OCI-LY1 (cell line): ENCODE results near the gene PTCH1.

Experiments used
- H2AFZ ChIP-seq: fragments of 200-600 bp; sonication (generic), shearing (Covaris generic); 2 replicates; pipeline ENCODE4 v1.6.0; 2014; ENCODE audit warnings: antibody characterized with exemption, mild to moderate bottlenecking, low read length
- H3F3A ChIP-seq: fragments of 200-600 bp; sonication (generic), shearing (Covaris generic); 2 replicates; pipeline ENCODE4 v1.6.0; 2014; ENCODE audit warnings: mild to moderate bottlenecking, antibody characterized with exemption, low read length, moderate library complexity; ENCODE audit not compliant: insufficient read depth
- H3K27ac ChIP-seq: fragments of 200-600 bp; sonication (generic); 2 replicates; pipeline ENCODE4 v1.5.1; 2014; ENCODE audit warnings: low read length, mixed run types, mild to moderate bottlenecking, low read depth; ENCODE audit not compliant: poor library complexity, severe bottlenecking
- H3K27me3 ChIP-seq: fragments of 200-600 bp; sonication (generic); 2 replicates; pipeline ENCODE4 v1.6.0; 2014; ENCODE audit warnings: antibody characterized with exemption, mild to moderate bottlenecking, low read length, moderate library complexity; ENCODE audit not compliant: insufficient read depth
- H3K36me3 ChIP-seq: fragments of 200-600 bp; sonication (generic); 2 replicates; pipeline ENCODE4 v1.6.1; 2014; ENCODE audit warnings: mild to moderate bottlenecking, antibody characterized with exemption, low read length, moderate library complexity, mixed read lengths; ENCODE audit not compliant: insufficient read depth
- H3K4me1 ChIP-seq: fragments of 200-600 bp; sonication (generic); 2 replicates; pipeline ENCODE4 v1.5.1; 2014; ENCODE audit warnings: mild to moderate bottlenecking, low read length, moderate library complexity; ENCODE audit not compliant: insufficient read depth, severe bottlenecking
- H3K4me2 ChIP-seq: fragments of 200-600 bp; sonication (generic), shearing (Covaris generic); 2 replicates; pipeline ENCODE4 v1.6.1; 2014; ENCODE audit warnings: low read length
- H3K4me3 ChIP-seq: fragments of 200-600 bp; sonication (generic); 2 replicates; pipeline ENCODE4 v1.5.1; 2014; ENCODE audit warnings: low read length, low read depth, mild to moderate bottlenecking, mixed read lengths; ENCODE audit not compliant: poor library complexity, severe bottlenecking
- H3K79me2 ChIP-seq: fragments of 200-600 bp; shearing (Covaris generic); 2 replicates; pipeline ENCODE4 v1.6.1; 2016; ENCODE audit warnings: mixed run types, low read length, mixed read lengths; ENCODE audit not compliant: insufficient read depth
- H3K9ac ChIP-seq: fragments of 200-600 bp; sonication (generic), shearing (Covaris generic); 2 replicates; pipeline ENCODE4 v1.6.1; 2014; ENCODE audit warnings: mild to moderate bottlenecking, low read length, mixed read lengths
- H3K9me2 ChIP-seq: fragments of 200-600 bp; sonication (generic), shearing (Covaris generic); 2 replicates; pipeline ENCODE4 v1.6.1; 2014; ENCODE audit warnings: low read depth, mild to moderate bottlenecking, low read length, mixed read lengths
- H3K9me3 ChIP-seq: fragments of 200-600 bp; shearing (Covaris generic); 2 replicates; pipeline ENCODE4 v1.6.1; 2014; ENCODE audit warnings: low read length, mixed read lengths
- H4K20me1 ChIP-seq: fragments of 200-600 bp; sonication (generic), shearing (Covaris generic); 2 replicates; pipeline ENCODE4 v1.6.0; 2016; ENCODE audit warnings: mild to moderate bottlenecking, low read length; ENCODE audit not compliant: insufficient read depth
- CTCF ChIP-seq: fragments of 200-600 bp; sonication (generic), shearing (Covaris generic); IDR thresholded peaks from 2 replicates; pipeline ENCODE4 v1.5.1; 2017; ENCODE audit warnings: mild to moderate bottlenecking, antibody characterized with exemption, low read length, moderate library complexity, mixed read lengths
- EZH2 ChIP-seq: fragments of 200-600 bp; sonication (generic), shearing (Covaris generic); IDR thresholded peaks from 2 replicates; pipeline ENCODE4 v1.8.0; 2017; ENCODE audit warnings: borderline replicate concordance, mixed run types, mild to moderate bottlenecking, antibody characterized with exemption, low read length, moderate library complexity, mixed read lengths

PTCH1 gene

DNA sequence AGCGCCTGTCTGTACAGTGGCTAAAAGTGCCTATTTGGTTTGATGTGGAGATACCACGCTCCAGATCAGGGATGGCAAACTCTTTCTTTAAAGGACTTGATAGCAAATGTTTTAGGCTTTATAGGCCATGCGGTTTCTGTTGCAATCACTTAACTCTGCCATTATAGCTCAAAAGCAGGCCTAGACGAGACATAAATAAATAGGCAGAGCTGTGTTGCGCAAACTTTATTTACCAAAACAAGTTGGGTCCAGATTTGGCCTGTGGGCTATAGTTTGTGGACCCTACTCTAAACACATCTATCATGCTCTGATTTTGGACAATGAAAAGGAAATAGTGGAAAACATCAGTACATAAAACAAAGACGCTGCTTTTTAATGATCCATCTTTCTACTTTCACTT is 79.2 kb downstream of the PTCH1 start:
- TF ChIP-seq EZH2, result no peak
- Histone ChIP-seq H3K79me2 (no peaks in the 10 kb centered on the region), H2AFZ (no peak overlapping the region), H3K4me2 (no peak overlapping the region), H3K9me3 (no peaks in the 10 kb centered on the region), H3K9me2 (no peaks in the 10 kb centered on the region), H4K20me1 (no peaks in the 10 kb centered on the region), H3K4me1 (peaks cover 38% of the 10 kb centered on the region), H3K36me3 (peaks cover 7% of the 10 kb centered on the region; the same call in 1 of the 2 replicates), H3K9ac (no peak overlapping the region), H3K4me3 (no peak overlapping the region), H3K27me3 (no peaks in the 10 kb centered on the region), H3F3A (no peaks in the 10 kb centered on the region), H3K27ac (no peak overlapping the region)

GRCh38 chr9:95436416-95436815 is 80.4 kb downstream of the PTCH1 start:
- Histone ChIP-seq H3K4me3 (no peak overlapping the region), H4K20me1 (no peaks in the 10 kb centered on the region), H3K36me3 (no peaks in the 10 kb centered on the region), H3K27ac (no peak overlapping the region), H3K9me2 (no peaks in the 10 kb centered on the region), H3K9me3 (no peaks in the 10 kb centered on the region), H3K9ac (no peak overlapping the region), H3K4me2 (no peak overlapping the region), H3F3A (no peaks in the 10 kb centered on the region), H3K79me2 (no peaks in the 10 kb centered on the region), H2AFZ (no peak overlapping the region), H3K27me3 (no peaks in the 10 kb centered on the region), H3K4me1 (peaks cover 26% of the 10 kb centered on the region)
- TF ChIP-seq CTCF, result no peak
- TF ChIP-seq EZH2, result no peak

GRCh38 chr9:95435074-95435728 is 81.6 kb downstream of the PTCH1 start:
- H3K27ac ChIP-seq, result peak overlapping the region; percentile 7

More at GRCh38 chr9:95435074-95435728, 81.6 kb downstream of the PTCH1 start:
- Histone ChIP-seq H3K9ac (no peak overlapping the region), H3K4me2 (no peak overlapping the region; the same call in 1 of the 2 replicates), H3K4me1 (peaks cover 16% of the 10 kb centered on the region), H2AFZ (no peak overlapping the region), H3F3A (no peaks in the 10 kb centered on the region), H4K20me1 (no peaks in the 10 kb centered on the region), H3K4me3 (no peak overlapping the region), H3K36me3 (no peaks in the 10 kb centered on the region; the same call in 1 of the 2 replicates), H3K9me3 (peaks cover 7% of the 10 kb centered on the region), H3K79me2 (no peaks in the 10 kb centered on the region), H3K27me3 (no peaks in the 10 kb centered on the region), H3K9me2 (no peaks in the 10 kb centered on the region)
- TF ChIP-seq CTCF, result peak; percentile 22; the same call in 1 of the 2 replicates
- no peak for TF ChIP-seq EZH2
